Small intestine (tissue), 7 donors: ENCODE measurements around the gene PDLIM1. TPM values are rescaled to one million over a fixed set of nuclear protein-coding genes. Genes with fewer than 3 reads are reported as not detected.

Source experiments
- DNase-seq, 2 donors: peaks; one replicate each; pipeline versions ENCODE4 v3.0.0 to v3.0.0-alpha.2; 2013
- FAIRE-seq: peaks from 2 replicates; lab custom pipeline; 2012; peaks lifted over from hg19 to GRCh38; lab: Jason Lieb, UNC
- H3K27ac ChIP-seq, 3 donors: one replicate each; pipeline ENCODE4 v1.5.1; 2013; ENCODE audit warnings: low read length in 2 of 3, mild to moderate bottlenecking in 2 of 3, control low read depth in 1 of 3, inconsistent platforms in 1 of 3, low read depth in 1 of 3, moderate library complexity in 1 of 3
- H3K27me3 ChIP-seq, 3 donors: one replicate each; pipeline ENCODE4 v1.6.1; 2013; ENCODE audit warnings: low read length in 3 of 3, inconsistent platforms in 1 of 3; ENCODE audit not compliant: control insufficient read depth in 3 of 3, insufficient read depth in 3 of 3
- H3K36me3 ChIP-seq, 3 donors: one replicate each; pipeline ENCODE4 v1.6.1; 2013; ENCODE audit warnings: low read length in 3 of 3, inconsistent platforms in 1 of 3, low read depth in 1 of 3, mild to moderate bottlenecking in 1 of 3, moderate library complexity in 1 of 3; ENCODE audit not compliant: control insufficient read depth in 3 of 3, insufficient read depth in 2 of 3
- H3K4me1 ChIP-seq, 3 donors: one replicate each; pipeline ENCODE4 v1.6.1; 2013; ENCODE audit warnings: low read length in 2 of 3, inconsistent platforms in 1 of 3, low read depth in 1 of 3, mild to moderate bottlenecking in 1 of 3, moderate library complexity in 1 of 3; ENCODE audit not compliant: control insufficient read depth in 3 of 3, insufficient read depth in 2 of 3
- H3K4me3 ChIP-seq, 3 donors: one replicate each; pipeline ENCODE4 v1.5.1; 2013; ENCODE audit warnings: low read length in 3 of 3, control low read depth in 1 of 3, inconsistent platforms in 1 of 3, low read depth in 1 of 3, mild to moderate bottlenecking in 1 of 3, moderate library complexity in 1 of 3
- H3K9me3 ChIP-seq, 2 donors: one replicate each; pipeline ENCODE4 v1.6.1; 2013; ENCODE audit warnings: low read depth in 1 of 2, low read length in 1 of 2; ENCODE audit not compliant: control insufficient read depth in 2 of 2, insufficient read depth in 1 of 2
- WGBS, 3 donors: extraction: QIAGEN DNeasy Blood & Tissue Kit; methylation state at CpG; one replicate each; pipeline ENCODE4 v1.1.7; 2013; 5-methylcytosine and 5-hydroxymethylcytosine counted together
- polyA plus RNA-seq, 4 donors: library from polyadenylated mRNA; stranded (reverse) in 3 of 4; unstranded in 1 of 4; fragments of 200-250 nt in 3 of 4; fragments of 120-200 nt in 1 of 4; gene quantifications; one replicate each; pipeline versions ENCODE4 v1.2.1 to v1.2.3, GENCODE V29; 2013
- donor health status: healthy with polysubstance abuse.
- donor health status: control.
- donor health status: control.
- donor health status: Bipolar disorder and iron deficiency.
- donor health status: healthy.

Gene PDLIM1
- polyA plus RNA-seq, 4 donors, result 206 to 572 (median 429) TPM

- H3K9me3 ChIP-seq, result peaks cover 0 to 7% of the 10 kb centered on the region in 2 donors
These were observed 37.8 kb downstream of the PDLIM1 start for GRCh38 chr10:95253007-95253406.

GRCh38 chr10:95250856-95251255 is 39.9 kb downstream of the PDLIM1 start:
- DNase-seq (no peak), FAIRE-seq (no peak)
- H3K36me3 ChIP-seq, result peaks cover 3 to 58% (median 4%) of the 10 kb centered on the region in 3 donors
- no peak overlapping the region for H3K4me3 ChIP-seq
- no peak overlapping the region for H3K27ac ChIP-seq
- peaks cover 0 to 4% (median 0%) of the 10 kb centered on the region in 3 donors for H3K4me1 ChIP-seq
- no peaks in the 10 kb centered on the region for H3K27me3 ChIP-seq
- peaks cover 0 to 4% of the 10 kb centered on the region in 2 donors for H3K9me3 ChIP-seq
- 76 to 80% (median 77%) methylated on average over 4 of the region's 4 CpGs for WGBS, 3 donors

More at GRCh38 chr10:95253007-95253406, 37.8 kb downstream of the PDLIM1 start:
- Histone ChIP-seq H3K36me3 (peaks cover 0 to 50% (median 7%) of the 10 kb centered on the region in 3 donors), H3K27me3 (no peaks in the 10 kb centered on the region), H3K4me3 (no peak overlapping the region), H3K27ac (peak overlapping the region in 1 of 3 donors; percentile 54), H3K4me1 (no peaks in the 10 kb centered on the region)
- 57 to 66% (median 57%) methylated on average over 2 of the region's 2 CpGs for WGBS, 3 donors
- DNase-seq (peak in 1 of 2 donors; percentile 3), FAIRE-seq (no peak)

- no peaks in the 10 kb centered on the region for H3K27me3 ChIP-seq
- H3K4me1 ChIP-seq, result peaks cover 0 to 4% (median 0%) of the 10 kb centered on the region in 3 donors
- H3K4me3 ChIP-seq, result no peak overlapping the region
- DNase-seq (no peak), FAIRE-seq (no peak)
- no peak overlapping the region for H3K27ac ChIP-seq
- 61 to 74% (median 67%) methylated on average over 3 of the region's 3 CpGs for WGBS, 3 donors
- peaks cover 0 to 4% of the 10 kb centered on the region in 2 donors for H3K9me3 ChIP-seq
- peaks cover 3 to 65% (median 4%) of the 10 kb centered on the region in 3 donors for H3K36me3 ChIP-seq
These were observed 41.3 kb downstream of the PDLIM1 start for GRCh38 chr10:95249467-95249866.

GRCh38 chr10:95248989-95249388 is 41.8 kb downstream of the PDLIM1 start:
- Histone ChIP-seq H3K4me1 (peaks cover 0 to 4% (median 0%) of the 10 kb centered on the region in 3 donors), H3K4me3 (no peak overlapping the region), H3K27ac (peak overlapping the region in 2 of 3 donors; percentile 1 to 7), H3K27me3 (no peaks in the 10 kb centered on the region), H3K36me3 (peaks cover 3 to 69% (median 4%) of the 10 kb centered on the region in 3 donors), H3K9me3 (peaks cover 0 to 4% of the 10 kb centered on the region in 2 donors)
- WGBS, 3 donors, result 66 to 69% (median 67%) methylated on average over 3 of the region's 3 CpGs
- DNase-seq (no peak), FAIRE-seq (no peak)

GRCh38 chr10:95247881-95248583 is 42.8 kb downstream of the PDLIM1 start:
- H3K4me1 ChIP-seq, result peaks cover 0 to 4% (median 0%) of the 10 kb centered on the region in 3 donors
- no peaks in the 10 kb centered on the region for H3K9me3 ChIP-seq
- H3K27ac ChIP-seq, result peak overlapping the region in 1 of 3 donors; percentile 19
- H3K4me3 ChIP-seq, result no peak overlapping the region
- FAIRE-seq (no peak), DNase-seq (peak in 1 of 2 donors; percentile 14)
- H3K27me3 ChIP-seq, result no peaks in the 10 kb centered on the region
- 89 to 93% (median 92%) methylated on average over 7 of the region's 7 CpGs for WGBS, 3 donors
- peaks cover 3 to 68% (median 4%) of the 10 kb centered on the region in 3 donors for H3K36me3 ChIP-seq

GRCh38 chr10:95247200-95247880 is 43.5 kb downstream of the PDLIM1 start:
- no peak for FAIRE-seq
- H3K27me3 ChIP-seq, result no peaks in the 10 kb centered on the region
- peaks cover 0 to 4% (median 0%) of the 10 kb centered on the region in 3 donors for H3K4me1 ChIP-seq
- 51 to 61% (median 53%) methylated on average over 6 of the region's 6 CpGs for WGBS, 3 donors
- no peaks in the 10 kb centered on the region for H3K9me3 ChIP-seq
- H3K36me3 ChIP-seq, result peaks cover 3 to 75% (median 4%) of the 10 kb centered on the region in 3 donors
- H3K4me3 ChIP-seq, result no peak overlapping the region
- peak overlapping the region in 1 of 3 donors; percentile 24 for H3K27ac ChIP-seq
- DNase-seq, result peak in 1 of 2 donors; percentile 9

GRCh38 chr10:95246582-95247051 is 44.2 kb downstream of the PDLIM1 start:
- FAIRE-seq (no peak), DNase-seq (peak; percentile 77 to 87)
- Histone ChIP-seq H3K36me3 (peaks cover 2 to 76% (median 4%) of the 10 kb centered on the region in 3 donors), H3K4me1 (peaks cover 0 to 4% (median 0%) of the 10 kb centered on the region in 3 donors), H3K27ac (peak overlapping the region in 1 of 3 donors; percentile 24), H3K27me3 (no peaks in the 10 kb centered on the region), H3K4me3 (no peak overlapping the region), H3K9me3 (no peaks in the 10 kb centered on the region)
- 7 to 17% (median 7%) methylated on average over 1 of the region's 1 CpG for WGBS, 3 donors

- H3K27ac ChIP-seq, result no peak overlapping the region
- H3K4me1 ChIP-seq, result peaks cover 0 to 4% (median 0%) of the 10 kb centered on the region in 3 donors
- H3K4me3 ChIP-seq, result no peak overlapping the region
- no peaks in the 10 kb centered on the region for H3K27me3 ChIP-seq
- H3K36me3 ChIP-seq, result peaks cover 4 to 77% (median 6%) of the 10 kb centered on the region in 3 donors
- WGBS, 3 donors, result 61 to 62% (median 61%) methylated on average over 6 of the region's 6 CpGs
- no peaks in the 10 kb centered on the region for H3K9me3 ChIP-seq
- DNase-seq, result no peak
- FAIRE-seq, result no peak
These were observed 45.3 kb downstream of the PDLIM1 start for GRCh38 chr10:95245425-95246055.
